ENCODE data around the gene ERFL.
"Not testable (repeated sequence)": the region's sequence is repeated elsewhere in the genome, so short reads cannot be mapped to it uniquely, and the experiment has no call there.

ERFL gene

DNA sequence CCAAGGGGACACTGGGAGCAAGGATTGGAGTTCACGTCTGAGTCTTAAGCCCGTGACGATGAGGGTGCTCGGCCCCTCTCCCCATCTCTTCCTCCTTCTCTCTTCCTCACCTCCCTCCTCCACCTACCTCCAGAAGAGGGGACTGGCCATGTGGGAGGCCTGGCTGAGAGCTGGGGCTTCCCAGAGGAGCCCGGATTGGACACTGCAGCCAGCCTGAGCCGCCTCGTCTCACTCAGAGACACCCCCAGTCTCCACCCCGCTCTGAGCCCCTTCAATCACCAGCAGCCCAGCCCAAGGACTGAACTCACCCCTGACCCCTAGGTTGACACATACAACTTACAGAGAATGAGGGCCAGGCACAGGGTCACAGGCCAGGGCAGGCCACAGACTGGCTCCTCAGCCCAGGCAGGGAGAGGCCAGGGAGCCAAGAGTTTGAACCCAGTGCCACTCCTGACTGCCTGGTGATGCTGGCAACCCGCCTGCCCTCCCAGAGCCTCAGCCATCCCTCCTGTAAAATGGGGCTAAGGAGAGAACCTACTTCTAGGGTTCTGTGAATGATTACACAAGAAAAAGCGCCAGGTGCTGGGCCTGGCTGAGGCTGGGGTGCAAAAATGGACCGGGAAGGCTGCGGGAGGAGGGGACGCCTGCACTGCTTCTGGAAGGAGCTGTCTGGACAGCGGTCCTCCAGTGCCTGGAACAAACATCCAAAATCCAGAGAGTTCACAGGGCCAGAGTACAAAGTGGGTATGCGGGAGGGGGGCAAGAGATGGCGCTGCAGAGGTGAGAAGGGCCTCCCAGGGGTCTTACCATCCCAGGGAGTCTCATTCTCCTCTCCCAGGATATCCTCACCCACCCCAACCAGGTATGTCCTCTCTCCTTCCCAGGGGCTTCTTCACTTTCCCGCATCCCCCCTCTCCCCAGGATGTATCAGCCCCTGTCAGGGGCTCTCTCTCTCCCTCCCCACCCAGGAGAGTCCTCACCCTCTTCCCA lies 50.0 kb downstream of the ERFL start:
- H3K27ac ChIP-seq, result no peak overlapping the region
- TF ChIP-seq, protein P1, sequence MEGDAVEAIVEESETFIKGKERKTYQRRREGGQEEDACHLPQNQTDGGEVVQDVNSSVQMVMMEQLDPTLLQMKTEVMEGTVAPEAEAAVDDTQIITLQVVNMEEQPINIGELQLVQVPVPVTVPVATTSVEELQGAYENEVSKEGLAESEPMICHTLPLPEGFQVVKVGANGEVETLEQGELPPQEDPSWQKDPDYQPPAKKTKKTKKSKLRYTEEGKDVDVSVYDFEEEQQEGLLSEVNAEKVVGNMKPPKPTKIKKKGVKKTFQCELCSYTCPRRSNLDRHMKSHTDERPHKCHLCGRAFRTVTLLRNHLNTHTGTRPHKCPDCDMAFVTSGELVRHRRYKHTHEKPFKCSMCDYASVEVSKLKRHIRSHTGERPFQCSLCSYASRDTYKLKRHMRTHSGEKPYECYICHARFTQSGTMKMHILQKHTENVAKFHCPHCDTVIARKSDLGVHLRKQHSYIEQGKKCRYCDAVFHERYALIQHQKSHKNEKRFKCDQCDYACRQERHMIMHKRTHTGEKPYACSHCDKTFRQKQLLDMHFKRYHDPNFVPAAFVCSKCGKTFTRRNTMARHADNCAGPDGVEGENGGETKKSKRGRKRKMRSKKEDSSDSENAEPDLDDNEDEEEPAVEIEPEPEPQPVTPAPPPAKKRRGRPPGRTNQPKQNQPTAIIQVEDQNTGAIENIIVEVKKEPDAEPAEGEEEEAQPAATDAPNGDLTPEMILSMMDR (conservative IDR thresholded peaks at IDR 0.05), result no peak

GRCh38 chr19:41876847-41877832 lies 51.1 kb downstream of the ERFL start, which contains the start of gene CD79A:
CD79A (plus strand) TSS chr19:41877279; CDS start chr19:41877305, 26 bp downstream.
- H3K27ac ChIP-seq, result no peak within 1 kb of the TSS

DNA sequence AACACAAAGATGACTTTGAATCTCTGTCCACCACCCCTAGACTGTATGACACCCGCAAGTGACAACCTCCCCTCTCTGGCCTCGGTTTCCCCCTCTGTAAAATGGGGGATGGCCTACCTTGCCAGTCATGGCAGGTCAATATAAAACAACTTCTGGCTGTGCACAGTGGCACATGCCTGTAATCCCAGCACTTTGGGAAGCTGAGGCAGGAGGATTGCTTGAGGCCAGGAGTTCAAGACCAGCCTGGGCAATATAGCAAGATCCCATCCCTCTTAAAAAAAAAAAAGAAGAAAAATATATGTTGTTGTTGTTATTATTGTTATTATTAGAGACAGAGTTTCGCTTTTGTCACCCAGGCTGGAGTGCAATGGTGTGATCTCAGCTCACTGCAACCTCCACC lies 52.3 kb downstream of the ERFL start:
- not testable (repeated sequence) for H3K27ac ChIP-seq

More at GRCh38 chr19:41876847-41877832, 51.1 kb downstream of the ERFL start, which contains the start of gene CD79A:
- TF ChIP-seq, protein P1 (conservative IDR thresholded peaks at IDR 0.05), result no peak

DNA sequence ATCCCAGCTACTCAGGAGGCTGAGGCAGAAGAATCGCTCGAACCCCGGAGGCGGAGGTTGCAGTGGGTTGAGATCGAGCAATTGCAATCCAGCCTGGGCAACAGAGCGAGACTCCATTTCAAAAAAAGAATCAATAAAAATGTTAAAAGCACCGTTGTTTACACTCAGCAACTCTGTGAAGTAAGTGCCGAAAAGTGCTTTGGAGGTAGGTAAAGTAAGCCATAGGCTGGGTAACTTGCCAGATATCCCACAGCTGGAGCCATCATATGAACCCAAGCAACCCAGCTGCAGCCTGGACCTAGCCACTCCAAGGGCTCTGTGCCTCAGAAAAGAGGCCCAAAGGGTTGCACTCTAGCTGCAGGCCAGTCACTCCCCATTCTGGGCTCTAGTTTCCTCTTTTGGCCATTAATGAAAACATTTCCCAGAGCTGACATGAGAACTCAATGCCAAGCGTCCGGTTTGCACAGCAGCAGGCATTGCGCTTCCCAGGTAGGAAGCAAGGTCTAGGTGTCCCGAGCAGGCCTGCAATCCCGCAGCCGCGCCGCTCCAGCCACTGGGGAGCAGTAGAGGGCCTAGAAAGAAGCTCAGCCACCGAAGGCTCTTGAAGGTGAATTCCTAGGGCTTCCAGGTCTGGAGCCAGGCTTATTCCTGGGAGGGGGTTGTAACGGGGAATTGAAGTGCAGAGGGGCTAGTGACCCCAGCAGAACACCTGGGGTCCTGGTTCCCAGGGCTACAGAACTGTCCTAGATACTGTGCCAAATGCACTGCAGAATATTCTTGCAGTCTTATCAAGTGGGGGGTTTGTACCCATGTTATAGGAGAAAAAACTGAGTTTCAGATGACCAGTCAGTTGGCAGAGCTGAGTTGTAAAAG lies 55.2 kb downstream of the ERFL start:
- H3K27ac ChIP-seq, result peak overlapping the region; percentile 30; the same call in 1 of the 2 replicates
- TF ChIP-seq, protein P1 (conservative IDR thresholded peaks at IDR 0.05), result peak; percentile 90

GRCh38 chr19:41872384-41872774 lies 55.9 kb downstream of the ERFL start:
- H3K27ac ChIP-seq, result no peak overlapping the region; the same call in 1 of the 2 replicates
- TF ChIP-seq, protein P1 (conservative IDR thresholded peaks at IDR 0.05), result no peak

DNA sequence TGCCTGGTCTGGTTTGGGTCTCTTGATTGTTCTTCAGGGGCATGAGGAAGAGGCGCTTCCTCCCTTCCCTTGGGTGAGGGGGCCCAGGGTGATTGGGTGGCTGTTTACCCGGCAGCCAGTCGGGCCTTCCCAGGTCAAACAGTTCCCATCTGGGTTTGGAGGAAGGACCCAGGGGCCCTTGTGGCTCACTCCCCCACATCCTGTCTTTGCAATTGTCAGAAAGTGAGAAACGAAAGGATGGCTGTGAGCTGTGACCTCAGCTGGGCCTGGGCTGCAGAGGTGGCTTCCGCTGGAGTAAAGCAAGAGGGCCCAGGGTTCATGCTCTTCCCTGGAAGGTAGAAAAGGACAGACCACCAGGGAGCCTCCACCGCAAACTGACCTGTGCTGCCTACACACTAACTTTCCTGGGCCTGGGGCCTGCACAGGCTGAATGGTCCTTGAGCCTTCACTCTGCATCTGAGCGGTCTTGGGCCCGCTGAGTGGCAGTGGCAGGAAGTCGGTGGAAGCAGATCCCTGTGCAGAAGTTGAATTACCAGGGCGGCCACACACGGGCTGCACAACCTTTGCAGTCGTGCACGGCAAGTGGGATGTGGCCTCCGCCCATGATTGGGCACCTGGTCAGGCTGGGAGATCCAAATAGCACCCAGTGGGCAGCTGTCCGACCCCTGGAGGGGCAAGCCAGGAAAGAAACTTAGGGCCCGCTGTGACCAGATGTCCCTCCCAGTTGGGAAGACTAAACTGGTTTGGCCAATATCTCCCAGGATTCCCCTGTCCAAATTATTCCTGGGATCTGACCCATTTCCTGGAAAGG lies 56.5 kb downstream of the ERFL start:
- no peak overlapping the region; the same call in 1 of the 2 replicates for H3K27ac ChIP-seq
- TF ChIP-seq, protein P1 (conservative IDR thresholded peaks at IDR 0.05), result no peak
